A549 (cell line): ENCODE results near the gene ABCC9.

ENCODE experiments used
- CBX8 ChIP-seq: fragments of 200-600 bp; sonication (generic); IDR thresholded peaks from 2 replicates; pipeline ENCODE4 v1.6.1; 2016
- EP300 ChIP-seq, 2 experiments: fragments of >200 bp; sonication (Bioruptor Twin); formaldehyde crosslinking; IDR thresholded peaks; 2 replicates in 1 of 2; 3 replicates in 1 of 2; pipeline ENCODE4 v1.6.1; 2016 to 2017
- HOXB5 ChIP-seq: fragments of 250-450 bp; sonication (Bioruptor Pico); IDR thresholded peaks from 2 replicates; pipeline ENCODE4 v1.5.0; 2020; ENCODE audit warnings: mild to moderate bottlenecking, moderate library complexity
- KDM5A ChIP-seq: fragments of 200-600 bp; sonication (generic); IDR thresholded peaks from 2 replicates; pipeline ENCODE4 v1.6.1; 2016; ENCODE audit warnings: antibody characterized with exemption, mild to moderate bottlenecking
- MAZ ChIP-seq: fragments of 150-350 bp; IDR thresholded peaks from 2 replicates; pipeline ENCODE4 v1.6.1; 2014; ENCODE audit warnings: antibody characterized with exemption, low read depth, low read length, borderline replicate concordance
- NFE2L2 ChIP-seq: fragments of 150-350 bp; conservative IDR thresholded peaks from 2 replicates; pipeline ENCODE4 v1.6.1; 2014; ENCODE audit warnings: low read length
- POLR2A ChIP-seq: IDR thresholded peaks from 2 replicates; pipeline ENCODE4 v1.6.1; 2012; ENCODE audit warnings: mild to moderate bottlenecking, low read length
- POLR2AphosphoS2 ChIP-seq: conservative IDR thresholded peaks from 2 replicates; pipeline ENCODE4 v1.6.1; 2012; ENCODE audit warnings: low read length, improper control_type of control experiment, inconsistent platforms
- RAD21 ChIP-seq, 2 experiments: fragments of >200 bp in 1 of 2; sonication (Bioruptor Twin) in 1 of 2; formaldehyde crosslinking in 1 of 2; IDR thresholded peaks in 1 of 2; conservative IDR thresholded peaks in 1 of 2; 2 replicates in 1 of 2; 3 replicates in 1 of 2; pipeline ENCODE4 v1.6.1; 2012 to 2018; ENCODE audit warnings: inconsistent platforms in 1 of 2
- TF ChIP-seq, protein P1 (sequence below): IDR thresholded peaks from 2 replicates; pipeline ENCODE4 v1.6.1; 2012
- TF ChIP-seq, protein P2 (sequence below): fragments of >200 bp; sonication (Bioruptor Twin); formaldehyde crosslinking; IDR thresholded peaks from 3 replicates; pipeline ENCODE4 v1.5.1; 2016
- TF ChIP-seq, protein P3 (sequence below): fragments of 150-350 bp; IDR thresholded peaks from 2 replicates; pipeline ENCODE4 v1.6.1; 2014; ENCODE audit warnings: low read depth, mild to moderate bottlenecking, low read length
- TF ChIP-seq, protein P4 (sequence below): fragments of 200-600 bp; sonication (generic); IDR thresholded peaks from 2 replicates; pipeline ENCODE4 v1.6.1; 2016; ENCODE audit warnings: antibody characterized with exemption, mild to moderate bottlenecking, moderate library complexity

DNA sequence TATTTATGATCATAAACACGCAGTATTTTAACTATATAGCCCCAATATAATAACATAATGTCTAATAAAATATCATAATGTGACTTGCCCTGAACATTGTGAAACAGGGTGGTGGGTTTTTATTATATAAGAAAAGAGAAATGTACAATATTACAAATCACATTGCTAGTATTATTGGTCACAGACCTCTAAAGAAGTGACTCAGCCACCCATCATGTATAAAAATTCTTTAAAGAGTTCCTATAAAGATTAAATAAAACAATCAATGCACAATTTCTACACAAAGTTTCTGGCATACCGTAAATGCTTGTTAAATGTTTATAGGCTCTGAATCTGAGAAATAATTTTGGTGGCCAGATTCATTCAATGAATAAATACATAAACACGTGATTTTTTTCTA lies 28.9 kb downstream of the ABCC9 start:
- TF ChIP-seq, protein P1, sequence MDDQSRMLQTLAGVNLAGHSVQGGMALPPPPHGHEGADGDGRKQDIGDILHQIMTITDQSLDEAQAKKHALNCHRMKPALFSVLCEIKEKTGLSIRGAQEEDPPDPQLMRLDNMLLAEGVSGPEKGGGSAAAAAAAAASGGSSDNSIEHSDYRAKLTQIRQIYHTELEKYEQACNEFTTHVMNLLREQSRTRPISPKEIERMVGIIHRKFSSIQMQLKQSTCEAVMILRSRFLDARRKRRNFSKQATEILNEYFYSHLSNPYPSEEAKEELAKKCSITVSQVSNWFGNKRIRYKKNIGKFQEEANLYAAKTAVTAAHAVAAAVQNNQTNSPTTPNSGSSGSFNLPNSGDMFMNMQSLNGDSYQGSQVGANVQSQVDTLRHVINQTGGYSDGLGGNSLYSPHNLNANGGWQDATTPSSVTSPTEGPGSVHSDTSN = no peak
- TF ChIP-seq, protein P2, sequence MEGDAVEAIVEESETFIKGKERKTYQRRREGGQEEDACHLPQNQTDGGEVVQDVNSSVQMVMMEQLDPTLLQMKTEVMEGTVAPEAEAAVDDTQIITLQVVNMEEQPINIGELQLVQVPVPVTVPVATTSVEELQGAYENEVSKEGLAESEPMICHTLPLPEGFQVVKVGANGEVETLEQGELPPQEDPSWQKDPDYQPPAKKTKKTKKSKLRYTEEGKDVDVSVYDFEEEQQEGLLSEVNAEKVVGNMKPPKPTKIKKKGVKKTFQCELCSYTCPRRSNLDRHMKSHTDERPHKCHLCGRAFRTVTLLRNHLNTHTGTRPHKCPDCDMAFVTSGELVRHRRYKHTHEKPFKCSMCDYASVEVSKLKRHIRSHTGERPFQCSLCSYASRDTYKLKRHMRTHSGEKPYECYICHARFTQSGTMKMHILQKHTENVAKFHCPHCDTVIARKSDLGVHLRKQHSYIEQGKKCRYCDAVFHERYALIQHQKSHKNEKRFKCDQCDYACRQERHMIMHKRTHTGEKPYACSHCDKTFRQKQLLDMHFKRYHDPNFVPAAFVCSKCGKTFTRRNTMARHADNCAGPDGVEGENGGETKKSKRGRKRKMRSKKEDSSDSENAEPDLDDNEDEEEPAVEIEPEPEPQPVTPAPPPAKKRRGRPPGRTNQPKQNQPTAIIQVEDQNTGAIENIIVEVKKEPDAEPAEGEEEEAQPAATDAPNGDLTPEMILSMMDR = no peak
- TF ChIP-seq, protein P3, sequence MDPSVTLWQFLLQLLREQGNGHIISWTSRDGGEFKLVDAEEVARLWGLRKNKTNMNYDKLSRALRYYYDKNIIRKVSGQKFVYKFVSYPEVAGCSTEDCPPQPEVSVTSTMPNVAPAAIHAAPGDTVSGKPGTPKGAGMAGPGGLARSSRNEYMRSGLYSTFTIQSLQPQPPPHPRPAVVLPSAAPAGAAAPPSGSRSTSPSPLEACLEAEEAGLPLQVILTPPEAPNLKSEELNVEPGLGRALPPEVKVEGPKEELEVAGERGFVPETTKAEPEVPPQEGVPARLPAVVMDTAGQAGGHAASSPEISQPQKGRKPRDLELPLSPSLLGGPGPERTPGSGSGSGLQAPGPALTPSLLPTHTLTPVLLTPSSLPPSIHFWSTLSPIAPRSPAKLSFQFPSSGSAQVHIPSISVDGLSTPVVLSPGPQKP = no peak
- TF ChIP-seq HOXB5 (CRISPR knock-in tag) (no peak), KDM5A (no peak), POLR2A (no peak), EP300 (IDR thresholded peaks at IDR 0.05) (no peak), NFE2L2 (no peak), POLR2AphosphoS2 (no peak), RAD21 (conservative IDR thresholded peaks at IDR 0.05 in 1 of 2, IDR thresholded peaks at IDR 0.05 in 1 of 2) (no peak), MAZ (no peak), CBX8 (no peak)
- TF ChIP-seq, protein P4, sequence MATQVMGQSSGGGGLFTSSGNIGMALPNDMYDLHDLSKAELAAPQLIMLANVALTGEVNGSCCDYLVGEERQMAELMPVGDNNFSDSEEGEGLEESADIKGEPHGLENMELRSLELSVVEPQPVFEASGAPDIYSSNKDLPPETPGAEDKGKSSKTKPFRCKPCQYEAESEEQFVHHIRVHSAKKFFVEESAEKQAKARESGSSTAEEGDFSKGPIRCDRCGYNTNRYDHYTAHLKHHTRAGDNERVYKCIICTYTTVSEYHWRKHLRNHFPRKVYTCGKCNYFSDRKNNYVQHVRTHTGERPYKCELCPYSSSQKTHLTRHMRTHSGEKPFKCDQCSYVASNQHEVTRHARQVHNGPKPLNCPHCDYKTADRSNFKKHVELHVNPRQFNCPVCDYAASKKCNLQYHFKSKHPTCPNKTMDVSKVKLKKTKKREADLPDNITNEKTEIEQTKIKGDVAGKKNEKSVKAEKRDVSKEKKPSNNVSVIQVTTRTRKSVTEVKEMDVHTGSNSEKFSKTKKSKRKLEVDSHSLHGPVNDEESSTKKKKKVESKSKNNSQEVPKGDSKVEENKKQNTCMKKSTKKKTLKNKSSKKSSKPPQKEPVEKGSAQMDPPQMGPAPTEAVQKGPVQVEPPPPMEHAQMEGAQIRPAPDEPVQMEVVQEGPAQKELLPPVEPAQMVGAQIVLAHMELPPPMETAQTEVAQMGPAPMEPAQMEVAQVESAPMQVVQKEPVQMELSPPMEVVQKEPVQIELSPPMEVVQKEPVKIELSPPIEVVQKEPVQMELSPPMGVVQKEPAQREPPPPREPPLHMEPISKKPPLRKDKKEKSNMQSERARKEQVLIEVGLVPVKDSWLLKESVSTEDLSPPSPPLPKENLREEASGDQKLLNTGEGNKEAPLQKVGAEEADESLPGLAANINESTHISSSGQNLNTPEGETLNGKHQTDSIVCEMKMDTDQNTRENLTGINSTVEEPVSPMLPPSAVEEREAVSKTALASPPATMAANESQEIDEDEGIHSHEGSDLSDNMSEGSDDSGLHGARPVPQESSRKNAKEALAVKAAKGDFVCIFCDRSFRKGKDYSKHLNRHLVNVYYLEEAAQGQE = no peak
